Activated T-cell treated with anti-CD3 and anti-CD28 coated beads, Interleukin-2, amount 50 U/mL, for 4 hours (primary cell): ENCODE measurements around the gene ZNF362. TPM values are rescaled to one million over a fixed set of nuclear protein-coding genes. Genes with fewer than 3 reads are reported as not detected.
"Not testable (repeated sequence)": the region's sequence is repeated elsewhere in the genome, so short reads cannot be mapped to it uniquely, and the experiment has no call there.

Experiments used
- ATAC-seq, 2 donors: fragments of 200-7000 bp; cut with Tn5 transposase; one replicate each; pipeline ENCODE4 v1.10.0; 2021
- DNase-seq: peaks from one replicate; pipeline ENCODE4 v3.0.0-alpha.2; 2020
- H3K27me3 Mint-ChIP-seq: one replicate; pipeline ENCODE4 v1.8.0; 2021; ENCODE audit warnings: low read depth, mixed read lengths
- H3K36me3 Mint-ChIP-seq: one replicate; pipeline ENCODE4 v1.8.0; 2022; ENCODE audit warnings: mixed read lengths; ENCODE audit not compliant: insufficient read depth
- H3K4me1 Mint-ChIP-seq: one replicate; pipeline ENCODE4 v1.8.0; 2021; ENCODE audit warnings: low read depth, mixed read lengths
- H3K4me3 Mint-ChIP-seq: one replicate; pipeline ENCODE4 v1.8.0; 2021; ENCODE audit warnings: mild to moderate bottlenecking, moderate library complexity, mixed read lengths
- H3K9me3 Mint-ChIP-seq: one replicate; pipeline ENCODE4 v1.8.0; 2021; ENCODE audit warnings: mixed read lengths
- total RNA-seq, 3 donors: library from RNA; stranded (reverse); gene quantifications; one replicate each; pipeline ENCODE4 v1.2.1, GENCODE V29; 2021

The ZNF362 gene
- total RNA-seq, 3 donors from 2014 or later: 8.4 to 11.2 (median 10.3) TPM

DNA sequence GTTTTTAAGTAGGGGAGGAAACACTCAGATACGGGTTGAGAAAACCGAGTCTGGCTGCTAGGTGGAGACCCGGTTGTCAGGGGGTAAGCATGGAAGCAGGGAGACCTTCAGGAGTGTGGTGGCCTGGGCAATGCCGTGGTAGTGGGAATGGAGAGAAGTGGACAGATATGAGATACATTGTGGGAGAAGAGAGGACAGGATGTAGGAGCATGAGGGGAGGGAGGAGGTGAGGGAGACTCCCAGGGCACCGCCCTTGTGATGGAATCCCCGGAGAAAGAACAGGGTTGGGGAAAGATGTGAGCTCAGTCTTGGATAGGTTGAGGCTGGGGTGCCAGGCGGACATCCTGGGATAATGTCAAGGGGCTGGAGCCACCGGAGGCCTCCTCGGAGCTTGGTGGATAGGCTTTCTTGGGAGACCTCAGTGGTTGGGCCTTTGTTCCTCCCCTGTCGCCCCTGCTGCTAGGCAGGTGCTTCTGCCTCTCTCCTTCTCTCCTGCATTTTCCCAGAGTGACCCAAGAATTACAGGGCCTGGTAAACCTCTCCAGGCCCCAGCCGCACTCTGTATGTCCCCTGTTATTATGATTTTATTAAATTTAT is 21.3 kb downstream of the ZNF362 start:
- Mint-ChIP-seq H3K4me1 (peaks cover 17% of the 10 kb centered on the region), H3K9me3 (no peaks in the 10 kb centered on the region), H3K36me3 (peaks cover 22% of the 10 kb centered on the region), H3K4me3 (no peak overlapping the region), H3K27me3 (no peaks in the 10 kb centered on the region)
- ATAC-seq (no peak), DNase-seq (no peak)

GRCh38 chr1:33280091-33280661 is 23.9 kb downstream of the ZNF362 start:
- ATAC-seq: no peak
- H3K36me3 Mint-ChIP-seq: peaks cover 24% of the 10 kb centered on the region
- H3K27me3 Mint-ChIP-seq: no peaks in the 10 kb centered on the region
- H3K9me3 Mint-ChIP-seq: no peaks in the 10 kb centered on the region
- no peak for DNase-seq
- H3K4me3 Mint-ChIP-seq: no peak overlapping the region
- H3K4me1 Mint-ChIP-seq: no peaks in the 10 kb centered on the region

GRCh38 chr1:33281554-33282303 is 25.4 kb downstream of the ZNF362 start:
- Mint-ChIP-seq H3K4me1 (no peaks in the 10 kb centered on the region), H3K27me3 (no peaks in the 10 kb centered on the region), H3K4me3 (no peak overlapping the region), H3K9me3 (no peaks in the 10 kb centered on the region), H3K36me3 (peaks cover 27% of the 10 kb centered on the region)
- DNase-seq: no peak
- ATAC-seq: no peak

DNA sequence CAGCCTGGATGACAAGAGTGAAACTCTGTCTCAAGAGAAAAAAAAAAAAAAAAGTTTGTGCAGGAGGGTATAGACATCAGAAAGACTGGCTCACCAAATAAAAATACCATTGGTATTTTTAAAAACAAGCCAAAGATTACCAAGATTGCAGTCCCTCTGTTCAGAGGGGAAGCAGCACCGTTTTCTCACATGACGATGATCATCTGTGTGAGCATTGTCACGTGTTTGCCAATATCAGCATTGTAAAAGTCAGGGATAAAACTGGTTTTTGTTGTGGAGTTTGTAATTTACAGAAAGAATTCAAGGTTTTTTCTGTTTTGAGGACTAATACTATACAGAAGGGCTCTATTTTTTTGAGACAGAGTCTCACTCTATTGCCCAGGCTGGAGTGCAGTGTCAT is 26.5 kb downstream of the ZNF362 start:
- DNase-seq (no peak), ATAC-seq (no peak)
- no peaks in the 10 kb centered on the region for H3K4me1 Mint-ChIP-seq
- no peak overlapping the region for H3K4me3 Mint-ChIP-seq
- peaks cover 25% of the 10 kb centered on the region for H3K36me3 Mint-ChIP-seq
- H3K9me3 Mint-ChIP-seq: no peaks in the 10 kb centered on the region
- H3K27me3 Mint-ChIP-seq: no peaks in the 10 kb centered on the region

DNA sequence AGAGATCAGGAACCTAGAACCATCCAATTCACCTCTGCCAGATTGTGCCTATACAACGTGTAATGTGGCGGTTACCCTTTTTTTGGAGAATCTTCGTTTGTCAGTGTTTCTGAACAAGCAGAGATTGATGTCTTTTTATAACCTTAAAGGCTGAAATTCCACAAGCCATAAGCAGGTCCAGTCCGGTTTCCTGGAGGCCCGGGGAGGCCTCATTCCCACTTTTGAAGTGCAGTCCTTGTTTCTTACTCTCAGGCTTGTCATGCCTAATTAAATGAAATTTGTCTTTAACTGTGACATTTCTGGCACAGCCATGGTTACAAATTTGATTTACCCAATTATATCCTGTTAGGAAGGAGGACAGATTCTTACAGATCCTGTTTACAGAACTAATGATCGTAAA is 27.8 kb downstream of the ZNF362 start:
- ATAC-seq (no peak), DNase-seq (no peak)
- Mint-ChIP-seq H3K4me3 (no peak overlapping the region), H3K27me3 (no peaks in the 10 kb centered on the region), H3K4me1 (no peaks in the 10 kb centered on the region), H3K9me3 (no peaks in the 10 kb centered on the region), H3K36me3 (peaks cover 26% of the 10 kb centered on the region)

GRCh38 chr1:33286451-33287185 is 30.3 kb downstream of the ZNF362 start:
- Mint-ChIP-seq H3K9me3 (no peaks in the 10 kb centered on the region), H3K27me3 (no peaks in the 10 kb centered on the region), H3K4me1 (no peaks in the 10 kb centered on the region), H3K36me3 (peaks cover 26% of the 10 kb centered on the region), H3K4me3 (no peak overlapping the region)
- DNase-seq (no peak), ATAC-seq (no peak)

DNA sequence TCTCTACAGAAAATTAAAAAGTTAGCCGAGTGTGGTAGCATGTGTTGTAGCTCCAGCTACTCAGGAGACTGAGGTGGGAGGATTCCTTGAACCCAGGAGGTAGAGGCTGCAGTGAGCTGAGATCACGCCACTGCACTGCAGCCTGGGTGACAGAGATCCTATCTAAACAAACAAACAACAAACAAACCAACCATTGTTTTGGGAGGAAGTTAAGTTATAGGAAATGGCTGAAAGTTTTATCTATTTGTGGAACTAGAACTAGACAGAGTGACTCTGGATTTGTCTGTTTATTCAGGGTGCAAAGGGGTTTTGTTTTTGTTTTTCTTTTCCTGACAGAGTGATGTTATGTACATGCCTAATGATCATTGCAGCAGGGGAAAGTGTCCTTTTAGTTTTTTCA is 31.0 kb downstream of the ZNF362 start:
- Mint-ChIP-seq H3K27me3 (no peaks in the 10 kb centered on the region), H3K4me3 (no peak overlapping the region), H3K4me1 (no peaks in the 10 kb centered on the region), H3K9me3 (no peaks in the 10 kb centered on the region), H3K36me3 (peaks cover 20% of the 10 kb centered on the region)
- ATAC-seq (no peak), DNase-seq (no peak)

DNA sequence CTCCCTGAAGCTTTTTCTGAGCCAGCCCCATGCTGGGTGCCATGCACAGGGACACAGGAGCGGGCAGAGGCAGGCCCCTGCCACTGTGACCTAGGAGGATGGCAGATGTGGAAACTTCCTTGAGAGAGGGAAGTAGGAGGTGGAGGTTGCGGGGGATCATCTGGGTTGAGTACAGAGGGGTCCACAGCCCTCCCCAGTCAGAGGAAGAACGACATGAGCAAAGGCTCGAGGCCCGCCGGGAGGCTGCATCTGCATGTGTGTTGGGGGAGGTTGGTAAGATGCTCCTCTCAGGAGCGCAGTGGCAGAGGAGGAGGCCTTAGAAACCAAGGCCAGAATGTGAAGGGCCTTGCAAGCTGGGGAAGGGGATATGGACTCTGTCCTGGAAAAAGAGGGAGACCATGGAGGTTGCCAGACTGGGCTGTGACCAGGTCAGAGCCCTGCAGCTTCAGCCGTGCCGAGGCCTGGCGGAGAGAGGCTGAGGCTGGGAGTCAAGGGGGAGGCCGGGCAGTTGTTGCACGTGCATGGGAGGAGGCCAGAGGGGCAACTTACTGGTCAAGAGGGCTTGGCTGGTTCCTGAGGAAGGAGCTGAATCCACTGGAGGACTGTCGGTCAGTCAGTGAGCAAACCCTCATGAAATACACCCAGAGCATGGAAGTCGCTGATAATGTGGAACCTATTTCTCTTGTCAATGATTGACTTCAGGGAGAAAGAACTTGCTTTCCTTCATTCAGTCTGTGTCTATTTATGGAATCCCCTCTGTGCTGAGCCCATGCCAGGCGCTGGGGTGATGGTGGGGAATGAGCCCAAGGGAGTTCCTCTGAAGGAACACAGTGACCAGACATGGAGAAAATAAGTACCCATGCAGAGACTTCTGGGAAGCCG is 32.9 kb downstream of the ZNF362 start:
- H3K4me1 Mint-ChIP-seq: no peaks in the 10 kb centered on the region
- H3K36me3 Mint-ChIP-seq: peaks cover 20% of the 10 kb centered on the region
- no peak overlapping the region for H3K4me3 Mint-ChIP-seq
- H3K27me3 Mint-ChIP-seq: no peaks in the 10 kb centered on the region
- no peak for ATAC-seq
- no peak for DNase-seq
- no peaks in the 10 kb centered on the region for H3K9me3 Mint-ChIP-seq

GRCh38 chr1:33289858-33290154 is 33.5 kb downstream of the ZNF362 start:
- H3K4me1 Mint-ChIP-seq: no peaks in the 10 kb centered on the region
- ATAC-seq (no peak), DNase-seq (no peak)
- no peaks in the 10 kb centered on the region for H3K27me3 Mint-ChIP-seq
- peaks cover 20% of the 10 kb centered on the region for H3K36me3 Mint-ChIP-seq
- H3K4me3 Mint-ChIP-seq: no peak overlapping the region
- no peaks in the 10 kb centered on the region for H3K9me3 Mint-ChIP-seq

DNA sequence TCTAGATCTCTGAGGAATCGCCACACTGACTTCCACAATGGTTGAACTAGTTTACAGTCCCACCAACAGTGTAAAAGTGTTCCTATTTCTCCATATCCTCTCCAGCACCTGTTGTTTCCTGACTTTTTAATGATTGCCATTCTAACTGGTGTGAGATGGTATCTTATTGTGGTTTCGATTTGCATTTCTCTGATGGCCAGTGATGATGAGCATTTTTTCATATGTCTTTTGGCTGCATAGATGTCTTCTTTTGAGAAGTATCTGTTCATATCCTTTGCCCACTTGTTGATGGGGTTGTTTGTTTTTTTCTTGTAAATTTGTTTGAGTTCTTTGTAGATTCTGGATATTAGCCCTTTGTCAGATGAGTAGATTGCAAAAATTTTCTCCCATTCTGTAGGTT is 34.3 kb downstream of the ZNF362 start:
- DNase-seq, H3K4me1 Mint-ChIP-seq, H3K27me3 Mint-ChIP-seq, H3K4me3 Mint-ChIP-seq, ATAC-seq, H3K9me3 Mint-ChIP-seq: not testable (repeated sequence)
- H3K36me3 Mint-ChIP-seq: peaks cover 20% of the 10 kb centered on the region

GRCh38 chr1:33292726-33293340 is 36.5 kb downstream of the ZNF362 start:
- peaks cover 19% of the 10 kb centered on the region for H3K36me3 Mint-ChIP-seq
- peaks cover 2% of the 10 kb centered on the region for H3K4me1 Mint-ChIP-seq
- no peaks in the 10 kb centered on the region for H3K9me3 Mint-ChIP-seq
- DNase-seq (no peak), ATAC-seq (no peak)
- no peaks in the 10 kb centered on the region for H3K27me3 Mint-ChIP-seq
- H3K4me3 Mint-ChIP-seq: no peak overlapping the region

DNA sequence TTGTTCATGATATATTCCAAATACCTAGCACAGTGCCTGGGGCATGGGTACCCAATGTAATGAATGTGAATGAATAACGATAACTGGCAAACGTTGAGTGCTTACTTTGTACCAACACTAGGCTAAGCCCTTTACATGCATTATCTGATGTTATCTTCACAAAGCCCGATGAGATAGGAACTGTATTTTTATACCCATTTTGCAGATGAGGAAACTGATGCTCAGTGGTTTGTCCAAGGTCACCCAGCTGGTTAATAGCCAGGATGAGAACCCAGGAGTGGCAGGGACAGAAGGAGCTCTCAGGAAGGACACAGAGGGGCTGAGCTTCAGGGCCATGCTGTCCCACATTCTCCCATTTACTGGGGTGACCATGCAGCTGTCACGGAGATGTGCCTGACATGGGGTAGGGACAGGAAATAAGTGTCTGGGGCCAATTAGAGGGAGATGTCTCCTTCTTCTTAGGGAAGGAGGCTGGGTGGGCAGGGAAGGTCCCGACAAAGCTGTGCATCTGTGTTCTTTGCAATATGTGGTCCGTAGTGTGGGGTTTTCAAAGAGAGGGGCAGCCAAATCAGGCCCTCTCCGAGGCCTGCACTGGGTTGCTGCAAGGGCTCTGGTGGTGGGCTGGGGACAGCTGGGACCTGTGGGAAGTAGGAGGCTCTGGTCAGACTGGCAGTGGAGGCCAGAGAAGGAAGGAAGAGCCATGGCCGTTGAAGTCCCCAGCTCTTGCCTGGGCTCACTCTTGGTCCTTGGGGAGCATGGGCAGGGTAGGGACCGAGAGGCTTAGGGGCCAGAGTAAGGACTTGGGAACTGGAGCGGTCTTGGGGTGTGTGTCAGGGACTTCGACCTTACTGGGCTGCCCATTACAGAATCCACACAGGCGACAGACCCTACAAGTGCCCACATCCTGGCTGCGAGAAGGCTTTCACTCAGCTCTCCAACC is 38.0 kb downstream of the ZNF362 start:
- no peak for ATAC-seq
- Mint-ChIP-seq H3K9me3 (no peaks in the 10 kb centered on the region), H3K4me1 (peaks cover 4% of the 10 kb centered on the region), H3K27me3 (no peaks in the 10 kb centered on the region), H3K36me3 (peaks cover 11% of the 10 kb centered on the region), H3K4me3 (no peak overlapping the region)
- no peak for DNase-seq

DNA sequence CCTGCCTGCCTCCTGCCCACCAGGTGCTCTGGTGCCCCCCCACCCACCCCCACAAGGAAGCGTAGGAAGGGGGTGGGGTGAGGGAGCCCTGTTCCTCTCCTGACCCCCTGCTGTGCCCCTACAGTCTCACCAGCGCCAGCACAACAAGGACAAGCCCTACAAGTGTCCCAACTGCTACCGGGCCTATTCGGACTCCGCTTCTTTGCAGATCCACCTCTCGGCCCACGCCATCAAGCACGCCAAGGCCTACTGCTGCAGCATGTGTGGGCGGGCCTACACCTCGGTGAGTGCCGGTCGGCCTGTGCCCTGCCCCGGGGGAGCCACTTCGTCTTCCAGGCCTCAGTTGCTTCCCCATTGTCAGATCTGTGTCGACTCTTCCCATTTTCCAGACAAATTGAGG is 38.7 kb downstream of the ZNF362 start:
- ATAC-seq (no peak), DNase-seq (no peak)
- Mint-ChIP-seq H3K27me3 (no peaks in the 10 kb centered on the region), H3K4me3 (no peak overlapping the region), H3K4me1 (peaks cover 4% of the 10 kb centered on the region), H3K9me3 (no peaks in the 10 kb centered on the region), H3K36me3 (peaks cover 6% of the 10 kb centered on the region)
